HG03066 (cell line): ENCODE data around the gene OTUD4.
"Not testable (repeated sequence)": the region's sequence is repeated elsewhere in the genome, so short reads cannot be mapped to it uniquely, and the experiment has no call there.

Source experiments
- ATAC-seq: cut with Tn5 transposase; IDR thresholded peaks from one replicate; pipeline ENCODE4 v1.9.1; 2021; ENCODE audit warnings: low read depth; ENCODE audit not compliant: unreplicated experiment

OTUD4 gene, protein sequence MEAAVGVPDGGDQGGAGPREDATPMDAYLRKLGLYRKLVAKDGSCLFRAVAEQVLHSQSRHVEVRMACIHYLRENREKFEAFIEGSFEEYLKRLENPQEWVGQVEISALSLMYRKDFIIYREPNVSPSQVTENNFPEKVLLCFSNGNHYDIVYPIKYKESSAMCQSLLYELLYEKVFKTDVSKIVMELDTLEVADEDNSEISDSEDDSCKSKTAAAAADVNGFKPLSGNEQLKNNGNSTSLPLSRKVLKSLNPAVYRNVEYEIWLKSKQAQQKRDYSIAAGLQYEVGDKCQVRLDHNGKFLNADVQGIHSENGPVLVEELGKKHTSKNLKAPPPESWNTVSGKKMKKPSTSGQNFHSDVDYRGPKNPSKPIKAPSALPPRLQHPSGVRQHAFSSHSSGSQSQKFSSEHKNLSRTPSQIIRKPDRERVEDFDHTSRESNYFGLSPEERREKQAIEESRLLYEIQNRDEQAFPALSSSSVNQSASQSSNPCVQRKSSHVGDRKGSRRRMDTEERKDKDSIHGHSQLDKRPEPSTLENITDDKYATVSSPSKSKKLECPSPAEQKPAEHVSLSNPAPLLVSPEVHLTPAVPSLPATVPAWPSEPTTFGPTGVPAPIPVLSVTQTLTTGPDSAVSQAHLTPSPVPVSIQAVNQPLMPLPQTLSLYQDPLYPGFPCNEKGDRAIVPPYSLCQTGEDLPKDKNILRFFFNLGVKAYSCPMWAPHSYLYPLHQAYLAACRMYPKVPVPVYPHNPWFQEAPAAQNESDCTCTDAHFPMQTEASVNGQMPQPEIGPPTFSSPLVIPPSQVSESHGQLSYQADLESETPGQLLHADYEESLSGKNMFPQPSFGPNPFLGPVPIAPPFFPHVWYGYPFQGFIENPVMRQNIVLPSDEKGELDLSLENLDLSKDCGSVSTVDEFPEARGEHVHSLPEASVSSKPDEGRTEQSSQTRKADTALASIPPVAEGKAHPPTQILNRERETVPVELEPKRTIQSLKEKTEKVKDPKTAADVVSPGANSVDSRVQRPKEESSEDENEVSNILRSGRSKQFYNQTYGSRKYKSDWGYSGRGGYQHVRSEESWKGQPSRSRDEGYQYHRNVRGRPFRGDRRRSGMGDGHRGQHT

DNA sequence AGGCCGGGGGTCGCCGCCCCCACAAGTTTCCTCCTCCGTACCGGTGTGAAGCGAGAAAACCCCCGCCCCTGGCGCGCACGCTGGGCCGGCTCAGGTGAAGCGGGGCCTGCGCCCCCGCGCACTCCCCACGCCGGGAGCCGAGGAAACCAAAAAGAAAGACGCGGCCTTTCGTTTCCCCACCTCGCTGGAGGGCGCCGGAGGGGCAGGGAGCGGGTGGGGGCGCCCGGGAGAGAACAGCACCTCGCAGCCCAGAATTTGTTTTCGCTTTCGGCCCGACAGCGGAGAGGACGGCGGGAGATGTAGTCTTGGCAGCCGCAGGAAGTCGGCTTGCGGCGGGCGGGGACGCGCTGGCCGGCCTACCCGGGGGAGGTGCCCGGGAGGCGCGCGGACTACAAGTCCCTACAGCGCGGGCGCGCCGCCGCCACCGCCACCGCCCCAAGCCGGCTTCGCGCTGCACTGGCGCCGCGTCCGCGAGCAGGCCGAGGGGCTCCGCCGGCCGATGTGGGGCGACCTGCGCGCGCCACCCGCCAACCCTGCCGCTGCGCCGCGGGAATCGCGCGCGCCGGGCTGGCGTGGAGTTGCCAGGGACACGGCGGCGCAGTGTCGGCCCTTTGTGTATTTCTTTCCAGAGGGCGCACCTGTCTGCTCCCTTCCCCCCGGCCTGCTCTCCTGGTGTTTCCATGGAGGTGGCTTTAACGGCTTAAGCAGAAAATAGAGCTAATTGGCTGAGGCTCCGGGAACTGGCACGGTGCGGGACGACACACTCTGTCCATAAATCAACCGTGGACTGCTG is at the start of gene OTUD4:
Gene OTUD4 (minus strand): TSS at position 292 of the 793 bp plus-strand sequence. CDS start 616 bp downstream, outside the sequence.
- ATAC-seq, result peak; percentile 76

DNA sequence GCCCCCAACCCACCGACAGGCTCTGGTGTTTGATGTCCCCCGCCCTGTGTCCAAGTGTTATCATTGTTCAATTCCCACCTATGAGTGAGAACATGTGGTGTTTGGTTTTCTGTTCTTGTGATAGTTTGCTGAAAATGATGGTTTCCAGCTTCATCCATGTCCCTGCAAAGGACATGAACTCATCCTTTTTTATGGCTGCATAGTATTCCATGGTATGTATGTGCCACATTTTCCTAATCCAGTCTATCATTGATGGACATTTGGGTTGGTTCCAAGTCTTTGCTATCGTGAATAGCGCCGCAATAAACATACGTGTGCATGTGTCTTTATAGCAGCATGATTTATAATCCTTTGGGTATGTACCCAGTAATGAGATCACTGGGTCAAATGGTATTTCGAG is 42.8 kb upstream of the OTUD4 start:
- ATAC-seq, result not testable (repeated sequence)

DNA sequence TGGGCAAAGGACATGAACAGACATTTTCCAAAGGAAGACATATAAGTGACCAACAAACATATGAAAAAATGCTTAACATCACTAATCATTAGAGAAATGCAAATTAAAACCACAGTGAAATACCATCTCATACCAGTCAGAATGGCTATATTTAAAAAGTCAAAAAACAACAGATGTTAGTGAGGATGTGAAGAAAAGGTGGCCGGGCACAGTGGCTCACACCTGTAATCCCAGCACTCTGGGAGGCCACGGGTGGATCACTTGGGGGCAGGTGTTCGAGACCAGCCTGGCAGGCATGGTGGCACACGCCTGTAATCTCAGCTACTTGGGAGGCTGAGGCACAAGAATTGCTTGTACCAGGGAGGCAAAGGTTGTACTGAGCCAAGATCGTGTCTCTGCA is 41.1 kb upstream of the OTUD4 start:
- not testable (repeated sequence) for ATAC-seq

DNA sequence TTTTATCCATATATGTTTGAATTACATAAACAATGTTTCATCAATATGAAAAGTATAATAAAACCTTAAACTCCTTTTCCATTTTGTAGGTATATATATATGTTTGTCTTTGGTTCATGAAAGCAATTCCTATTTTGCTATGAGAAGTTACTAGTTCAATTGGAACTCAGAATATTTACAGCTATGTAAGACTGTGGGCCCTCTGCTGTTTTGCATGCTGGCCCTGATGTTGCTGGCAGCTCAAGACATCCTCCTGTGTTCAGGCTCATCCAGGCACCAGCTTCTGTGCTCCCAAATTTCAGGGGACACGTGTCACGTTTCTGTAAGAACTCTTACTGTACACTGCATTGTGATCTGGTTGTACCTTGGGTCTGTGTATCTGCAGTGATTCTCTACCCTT is 38.7 kb upstream of the OTUD4 start:
- ATAC-seq, result no peak

DNA sequence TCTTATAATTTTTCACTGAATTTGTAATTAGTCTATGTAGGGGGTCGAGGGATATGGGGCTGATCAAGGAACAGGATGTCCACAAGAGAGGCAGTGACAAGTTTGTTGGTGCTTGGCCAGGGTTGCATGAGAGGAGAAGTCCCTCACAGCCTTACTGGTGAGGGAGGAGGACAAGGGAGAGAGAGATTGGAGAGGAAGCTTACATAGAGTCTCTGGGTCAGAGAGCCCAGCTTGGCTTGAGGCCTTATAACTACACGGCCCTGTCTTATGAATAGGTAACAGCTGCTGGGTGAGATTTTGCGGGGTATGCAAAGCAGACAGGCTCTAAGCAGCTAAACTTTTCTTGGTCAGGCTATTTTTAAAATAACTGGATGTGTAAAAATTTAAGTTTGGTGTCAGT is 37.9 kb upstream of the OTUD4 start:
- peak; percentile 94 for ATAC-seq

DNA sequence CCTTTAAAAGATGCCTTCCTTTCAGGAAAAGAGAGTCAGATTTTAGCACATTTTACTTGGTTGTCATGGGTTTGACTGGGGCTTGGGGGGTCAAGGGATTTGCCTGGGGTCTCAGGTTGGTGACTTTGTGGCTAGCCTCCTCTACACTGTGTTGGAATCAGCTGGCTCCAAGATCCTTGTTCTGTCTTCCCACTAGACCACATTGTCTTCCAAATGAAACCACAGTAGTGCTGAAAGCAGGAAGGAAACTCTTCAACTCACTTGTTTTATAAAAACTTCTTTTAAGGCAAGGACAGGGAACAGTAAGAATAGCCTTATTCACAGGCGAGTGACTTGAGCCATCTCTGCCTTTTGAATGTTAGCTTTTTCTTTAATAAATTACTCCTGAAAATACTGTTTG is 37.0 kb upstream of the OTUD4 start:
- ATAC-seq, result no peak

DNA sequence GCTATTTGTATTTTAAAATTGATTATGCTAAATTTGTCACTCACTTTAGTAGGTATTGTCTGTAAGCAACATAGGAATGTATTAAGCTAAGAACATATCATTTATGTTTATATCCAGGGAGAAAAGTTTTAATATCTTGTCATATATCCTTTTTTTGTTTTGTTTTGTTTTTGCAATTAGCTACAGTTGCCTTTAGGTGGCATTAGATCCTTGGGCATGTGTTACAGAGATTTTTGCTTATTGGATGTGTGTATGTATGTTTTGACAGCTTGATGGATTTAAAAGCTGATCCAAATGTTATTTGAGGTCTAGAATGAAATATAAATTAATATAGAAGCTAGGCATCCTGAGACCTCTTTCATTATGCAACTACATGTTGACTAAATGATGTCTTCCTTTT is 36.1 kb upstream of the OTUD4 start:
- no peak for ATAC-seq

DNA sequence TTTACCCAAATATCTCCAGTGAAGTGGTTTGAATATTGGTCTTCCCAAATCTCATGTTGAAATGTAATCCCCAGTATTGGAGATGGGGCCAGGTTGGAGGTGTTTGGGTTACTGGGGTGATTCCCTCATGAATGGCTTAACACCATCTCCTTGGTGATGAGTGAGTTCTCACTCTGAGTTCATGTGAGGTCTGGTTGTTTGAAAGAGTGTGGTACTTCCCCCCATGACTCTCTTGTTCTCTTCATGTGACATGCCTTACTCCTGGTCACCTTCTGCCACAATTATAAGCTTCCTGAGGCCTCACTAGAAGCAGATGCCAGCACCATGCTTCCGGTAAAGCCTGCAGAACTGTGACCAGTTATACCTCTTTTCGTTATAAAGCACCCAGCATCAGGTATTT is 32.9 kb upstream of the OTUD4 start:
- no peak for ATAC-seq

DNA sequence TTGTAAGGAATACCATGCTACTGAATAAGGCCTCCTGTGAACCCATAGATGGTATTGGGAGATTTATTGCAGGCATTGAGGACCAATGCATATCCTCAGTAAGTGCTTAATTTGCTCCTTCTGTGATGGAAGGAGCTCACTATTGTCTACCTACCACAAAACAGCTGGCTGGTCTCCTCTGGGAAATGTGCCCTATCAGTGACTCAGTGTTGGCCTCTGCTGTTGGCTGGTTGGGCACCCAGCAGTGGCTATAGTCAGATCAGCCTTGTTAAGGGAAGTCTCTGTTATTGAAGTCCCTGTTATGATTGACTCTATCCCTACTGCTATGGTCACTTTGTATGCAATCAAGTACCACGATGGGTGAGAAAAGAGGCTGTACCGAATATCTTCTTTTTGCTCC is 27.5 kb upstream of the OTUD4 start:
- no peak for ATAC-seq

DNA sequence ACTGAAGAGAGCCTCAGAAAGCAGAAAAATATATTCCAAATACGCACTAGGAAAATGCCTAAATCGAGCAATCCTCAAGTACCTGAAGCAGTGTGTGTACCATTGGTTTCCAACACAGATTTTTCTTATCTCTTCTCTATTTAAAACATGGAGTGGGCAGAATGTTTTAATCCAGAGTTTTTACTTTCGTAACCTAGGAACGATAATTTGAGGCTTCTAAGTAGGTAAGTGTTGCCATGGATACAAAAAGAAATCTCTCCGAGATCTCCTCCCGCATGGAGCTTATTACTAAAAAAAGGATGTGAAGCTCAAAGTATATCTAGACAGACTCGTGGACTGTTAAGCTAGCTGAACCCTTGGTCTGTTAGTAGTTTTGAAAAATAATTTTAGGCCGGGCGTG is 23.0 kb upstream of the OTUD4 start:
- no peak for ATAC-seq

DNA sequence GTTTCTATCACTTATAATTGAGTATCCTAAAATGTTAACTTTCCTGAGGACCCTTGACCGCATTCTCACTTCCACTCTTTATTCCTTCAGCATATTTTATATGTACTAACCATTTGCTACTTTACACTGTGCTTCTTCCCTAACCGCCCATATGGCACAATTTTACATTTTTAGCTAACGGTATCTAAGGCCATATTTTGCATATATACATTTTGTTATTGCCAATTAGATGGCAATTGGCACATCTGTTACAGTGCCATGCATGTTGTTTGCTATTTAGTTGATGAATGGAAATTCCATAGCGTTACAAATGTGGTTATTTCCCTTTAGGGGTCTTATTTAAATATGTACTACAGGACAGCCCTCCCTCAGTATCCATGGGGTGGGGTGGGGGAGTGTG is 20.0 kb upstream of the OTUD4 start:
- ATAC-seq, result no peak

DNA sequence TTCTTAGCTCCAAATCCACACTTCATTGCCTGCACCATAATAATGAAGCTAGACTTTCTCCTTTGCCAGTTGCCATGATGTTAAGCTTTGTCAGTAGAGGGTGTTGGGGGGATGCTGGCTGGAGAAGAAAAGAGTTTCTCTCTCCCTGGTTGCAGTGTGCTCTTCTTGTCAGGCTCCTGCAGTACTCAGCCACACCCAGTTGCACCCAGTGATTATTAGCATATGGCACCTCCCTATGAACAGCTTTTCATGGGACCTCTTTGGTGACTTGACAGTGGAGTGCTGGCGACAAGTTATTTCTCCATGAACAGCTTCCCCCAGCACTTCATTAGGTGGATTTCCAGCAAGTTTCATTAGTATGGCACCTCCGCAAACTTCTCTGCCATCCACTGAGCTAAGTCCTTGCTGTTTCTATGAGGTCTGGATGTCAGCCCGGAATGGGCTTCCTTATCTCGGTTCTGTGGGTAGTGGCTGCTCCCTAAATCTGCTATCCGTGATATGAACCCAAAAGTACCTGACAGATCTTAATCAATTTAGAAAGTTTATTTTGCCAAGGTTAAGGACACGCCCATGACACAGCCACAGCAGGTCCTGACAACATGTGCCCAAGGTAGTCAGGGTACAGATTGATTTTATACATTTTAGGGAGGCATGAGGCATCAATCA is 18.8 kb upstream of the OTUD4 start:
- ATAC-seq, result no peak

DNA sequence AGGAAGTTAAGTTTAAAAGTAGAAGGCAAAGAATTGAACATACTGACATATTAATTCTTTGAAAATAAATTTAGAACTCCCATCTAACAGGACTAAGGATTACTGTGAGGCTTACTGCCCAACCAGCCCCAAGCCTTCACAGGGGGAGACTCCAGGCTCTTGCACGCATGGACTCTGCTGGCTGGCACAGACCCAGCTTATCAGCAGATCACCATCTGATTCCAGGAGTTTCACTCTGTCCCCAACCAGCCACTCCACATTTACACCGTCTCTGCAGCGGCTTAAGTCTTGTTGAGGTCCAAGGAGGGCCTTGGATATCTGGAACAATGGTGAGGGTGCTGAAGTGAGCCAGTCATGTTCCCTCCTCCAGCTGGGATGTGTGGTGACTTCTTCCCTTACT is 16.4 kb upstream of the OTUD4 start:
- no peak for ATAC-seq

DNA sequence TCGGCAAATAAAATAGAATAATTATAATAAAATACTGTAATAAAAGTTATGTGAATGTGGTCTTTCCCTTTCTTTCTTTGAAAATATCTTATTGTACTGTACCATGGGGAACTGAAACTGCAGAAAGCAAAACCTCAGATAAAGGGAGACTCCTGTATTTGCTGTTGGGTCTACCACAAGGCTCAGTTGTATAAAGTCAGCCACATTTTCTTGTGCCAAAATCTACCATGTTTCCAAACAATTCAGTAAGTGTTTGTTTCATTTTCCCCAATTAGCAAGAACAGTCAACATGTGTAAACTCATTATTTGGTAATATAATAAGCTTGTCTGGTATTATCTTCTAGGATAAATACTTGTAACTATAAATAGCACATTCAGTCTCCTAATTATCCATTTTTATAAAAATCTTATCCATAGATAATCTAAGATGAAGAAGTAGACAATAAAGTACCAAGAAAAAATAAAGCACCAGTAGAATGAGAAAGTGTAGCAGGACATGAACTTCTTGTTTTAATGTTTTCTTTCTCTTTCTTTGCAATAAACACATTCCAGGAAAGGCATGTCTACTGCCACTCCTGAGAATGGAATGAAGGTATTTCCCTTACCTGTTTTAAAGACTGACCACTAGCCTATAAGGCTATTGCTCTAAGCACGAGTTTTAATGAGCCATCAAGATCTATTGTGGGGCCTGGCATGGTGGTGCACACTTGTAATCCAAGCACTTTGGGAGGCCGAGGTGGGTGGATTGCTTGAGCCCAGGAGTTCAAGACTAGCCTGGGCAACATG is 15.0 kb upstream of the OTUD4 start:
- ATAC-seq, result peak; percentile 75

DNA sequence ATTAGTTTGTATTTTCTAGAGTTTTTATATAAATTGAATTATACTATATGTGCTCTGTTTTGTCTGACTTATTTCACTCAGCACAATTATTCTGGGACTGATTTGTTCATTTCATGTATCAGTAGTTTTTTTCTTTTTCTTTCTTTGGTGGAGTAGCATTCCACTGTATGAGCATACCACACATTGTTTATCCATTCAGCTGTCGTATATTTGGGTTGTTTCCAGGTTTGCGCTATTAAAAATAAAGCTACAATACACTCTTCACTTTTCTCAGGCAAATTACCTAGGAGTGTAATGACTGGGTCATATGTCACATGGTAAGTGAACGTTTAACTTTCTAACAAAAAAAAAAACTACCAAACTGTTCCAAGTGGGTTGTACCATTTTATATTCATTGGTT is 9.6 kb upstream of the OTUD4 start:
- no peak for ATAC-seq

DNA sequence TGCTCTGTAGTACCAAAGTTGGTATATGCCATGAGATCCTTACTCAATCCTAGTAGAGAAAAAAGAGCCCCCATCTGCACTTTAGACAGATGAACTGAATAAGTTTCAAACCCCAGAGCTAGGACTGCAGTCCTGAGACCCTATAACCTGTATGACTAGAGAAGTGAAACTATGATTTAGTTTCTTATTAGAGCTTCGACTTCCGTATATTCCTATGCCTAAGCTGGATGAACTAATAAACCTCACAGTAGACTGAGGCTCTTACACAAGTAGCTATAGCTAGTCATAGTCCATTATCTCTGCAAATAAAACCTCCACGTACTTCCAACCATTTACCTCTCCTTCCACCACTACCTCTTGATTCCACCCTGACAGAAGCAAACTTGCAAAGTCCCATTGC is 6.3 kb upstream of the OTUD4 start:
- ATAC-seq, result peak; percentile 76

DNA sequence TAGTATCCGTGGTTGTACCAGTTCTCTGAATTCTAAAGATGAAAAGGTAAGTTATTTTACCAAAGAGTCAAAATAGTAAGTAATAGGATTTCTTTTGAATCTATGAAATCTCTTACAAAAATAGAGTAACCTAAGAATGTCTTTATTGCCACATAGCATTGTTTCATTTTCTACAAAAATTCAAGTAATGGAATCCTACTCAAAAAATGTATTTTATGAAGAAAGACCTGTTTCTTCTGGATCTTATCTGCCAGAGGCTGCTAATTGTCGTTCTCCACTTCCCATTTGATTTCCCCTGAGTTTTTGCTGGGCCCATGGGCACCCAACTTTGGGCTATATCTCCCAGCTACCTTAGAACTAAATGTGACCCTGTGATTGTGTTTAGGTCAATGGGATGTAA is 3.2 kb upstream of the OTUD4 start:
- ATAC-seq, result no peak

DNA sequence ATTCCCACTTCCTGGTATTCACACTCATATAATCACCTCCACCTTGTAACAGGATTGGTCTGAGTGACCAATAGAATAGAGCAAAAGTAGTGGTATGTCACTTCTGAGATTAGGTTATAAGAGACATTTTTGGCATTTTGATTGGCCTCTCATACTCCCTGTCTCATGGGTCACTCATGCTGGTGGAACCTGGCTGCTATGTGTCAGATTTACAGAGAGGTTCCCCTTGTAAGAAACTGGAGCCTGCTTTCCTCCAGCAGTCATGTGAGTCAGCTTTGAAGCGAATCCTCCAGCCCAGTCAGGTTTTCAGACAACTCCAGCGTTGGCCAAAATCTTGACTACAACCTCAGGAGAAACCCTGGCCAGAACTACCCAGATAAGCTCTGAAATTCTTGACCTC is 2.6 kb upstream of the OTUD4 start:
- ATAC-seq, result no peak

DNA sequence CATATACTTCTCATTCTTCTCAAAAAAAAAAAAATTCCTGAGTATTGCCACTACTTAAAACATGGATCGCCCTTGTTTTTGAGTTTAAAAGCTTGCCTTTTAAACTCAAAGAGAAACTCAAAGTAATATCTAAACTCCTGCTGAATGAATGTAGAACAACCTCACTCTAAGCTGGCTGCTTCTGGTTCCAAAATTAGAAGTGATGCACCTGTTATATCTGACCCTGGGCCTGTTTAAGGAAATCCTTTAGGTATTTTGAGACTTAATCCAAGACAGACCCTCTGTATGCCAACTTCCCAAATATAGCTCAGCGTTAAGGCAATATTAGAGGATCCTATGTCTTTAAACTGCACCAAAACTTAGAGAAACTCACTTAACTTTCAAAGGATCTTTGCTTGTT is 1.8 kb upstream of the OTUD4 start:
- no peak for ATAC-seq
